ENCODE measurements around the gene GCAT. TPM values are rescaled to one million over a fixed set of nuclear protein-coding genes. Genes with fewer than 3 reads are reported as not detected.
A peak's percentile ranks its signal among the peaks of the same experiment; 100 is the strongest.

Gene GCAT
- total and polyA plus RNA-seq, 2 of the 13 experiments (the other 11 are each of a cell fraction or from before 2014, with no cell fraction given), result 28.0 to 50.3 TPM

DNA sequence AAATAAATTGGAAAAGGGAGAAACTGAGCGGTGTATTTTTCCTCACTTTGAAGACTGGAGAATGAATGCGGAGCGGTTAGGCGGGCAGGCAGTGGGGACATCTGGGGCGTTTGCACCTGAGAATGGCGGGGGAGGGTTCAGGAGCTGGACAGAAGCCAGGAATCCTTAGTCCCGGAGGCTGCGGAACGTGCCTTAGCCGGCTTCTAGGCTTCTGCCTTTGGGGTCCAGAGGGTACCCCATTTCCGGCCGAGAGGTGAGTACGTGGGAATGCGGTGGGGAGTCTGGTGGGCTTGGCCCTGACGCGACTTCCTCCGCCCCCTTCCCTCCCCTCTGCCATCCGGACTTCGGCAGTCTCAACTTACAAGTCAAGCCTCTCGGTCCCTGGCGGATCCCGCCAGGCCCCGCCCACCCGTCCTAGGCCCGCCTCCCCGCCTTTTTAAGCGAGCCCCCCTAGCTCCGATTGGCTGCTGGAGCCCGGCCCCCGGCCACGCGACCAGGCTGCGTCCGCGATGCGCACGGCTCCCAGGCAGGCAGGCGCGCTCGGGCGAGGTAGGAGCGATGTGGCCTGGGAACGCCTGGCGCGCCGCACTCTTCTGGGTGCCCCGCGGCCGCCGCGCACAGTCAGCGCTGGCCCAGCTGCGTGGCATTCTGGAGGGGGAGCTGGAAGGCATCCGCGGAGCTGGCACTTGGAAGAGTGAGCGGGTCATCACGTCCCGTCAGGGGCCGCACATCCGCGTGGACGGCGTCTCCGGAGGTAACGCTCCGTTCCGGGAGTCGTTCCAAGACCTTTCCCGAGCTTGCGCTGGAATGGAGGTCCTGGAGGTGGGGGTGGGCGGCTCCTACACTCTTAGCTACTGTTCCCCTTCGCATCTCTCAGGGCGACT lies at the start of gene GCAT (continued):
- TF ChIP-seq KAT7 (CRISPR knock-in tag; IDR thresholded peaks at IDR 0.05; ENCODE audit: borderline replicate concordance), result peak; percentile 67; the same call in 1 of the 2 replicates
- TF ChIP-seq, protein P1, sequence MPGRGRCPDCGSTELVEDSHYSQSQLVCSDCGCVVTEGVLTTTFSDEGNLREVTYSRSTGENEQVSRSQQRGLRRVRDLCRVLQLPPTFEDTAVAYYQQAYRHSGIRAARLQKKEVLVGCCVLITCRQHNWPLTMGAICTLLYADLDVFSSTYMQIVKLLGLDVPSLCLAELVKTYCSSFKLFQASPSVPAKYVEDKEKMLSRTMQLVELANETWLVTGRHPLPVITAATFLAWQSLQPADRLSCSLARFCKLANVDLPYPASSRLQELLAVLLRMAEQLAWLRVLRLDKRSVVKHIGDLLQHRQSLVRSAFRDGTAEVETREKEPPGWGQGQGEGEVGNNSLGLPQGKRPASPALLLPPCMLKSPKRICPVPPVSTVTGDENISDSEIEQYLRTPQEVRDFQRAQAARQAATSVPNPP (CRISPR knock-in tag; IDR thresholded peaks at IDR 0.05), result no peak
- TF ChIP-seq, protein P2, sequence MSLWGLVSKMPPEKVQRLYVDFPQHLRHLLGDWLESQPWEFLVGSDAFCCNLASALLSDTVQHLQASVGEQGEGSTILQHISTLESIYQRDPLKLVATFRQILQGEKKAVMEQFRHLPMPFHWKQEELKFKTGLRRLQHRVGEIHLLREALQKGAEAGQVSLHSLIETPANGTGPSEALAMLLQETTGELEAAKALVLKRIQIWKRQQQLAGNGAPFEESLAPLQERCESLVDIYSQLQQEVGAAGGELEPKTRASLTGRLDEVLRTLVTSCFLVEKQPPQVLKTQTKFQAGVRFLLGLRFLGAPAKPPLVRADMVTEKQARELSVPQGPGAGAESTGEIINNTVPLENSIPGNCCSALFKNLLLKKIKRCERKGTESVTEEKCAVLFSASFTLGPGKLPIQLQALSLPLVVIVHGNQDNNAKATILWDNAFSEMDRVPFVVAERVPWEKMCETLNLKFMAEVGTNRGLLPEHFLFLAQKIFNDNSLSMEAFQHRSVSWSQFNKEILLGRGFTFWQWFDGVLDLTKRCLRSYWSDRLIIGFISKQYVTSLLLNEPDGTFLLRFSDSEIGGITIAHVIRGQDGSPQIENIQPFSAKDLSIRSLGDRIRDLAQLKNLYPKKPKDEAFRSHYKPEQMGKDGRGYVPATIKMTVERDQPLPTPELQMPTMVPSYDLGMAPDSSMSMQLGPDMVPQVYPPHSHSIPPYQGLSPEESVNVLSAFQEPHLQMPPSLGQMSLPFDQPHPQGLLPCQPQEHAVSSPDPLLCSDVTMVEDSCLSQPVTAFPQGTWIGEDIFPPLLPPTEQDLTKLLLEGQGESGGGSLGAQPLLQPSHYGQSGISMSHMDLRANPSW (CRISPR knock-in tag; IDR thresholded peaks at IDR 0.05; ENCODE audit: borderline replicate concordance), result peak; percentile 58; the same call in 1 of the 2 replicates
- no peak for TF ChIP-seq EZH2 (conservative IDR thresholded peaks at IDR 0.05; ENCODE audit: low read depth, low read length)
- no peak for TF ChIP-seq ZFP62 (CRISPR knock-in tag; IDR thresholded peaks at IDR 0.05)
- no peak for TF ChIP-seq PHB2 (IDR thresholded peaks at IDR 0.05; ENCODE audit: partially characterized antibody)
- TF ChIP-seq ZNF781 (CRISPR knock-in tag; IDR thresholded peaks at IDR 0.05; ENCODE audit: borderline replicate concordance, not compliant biosample characterization), result peak; percentile 29
- no peak for TF ChIP-seq ETV6 (CRISPR knock-in tag; conservative IDR thresholded peaks at IDR 0.05)
- TF ChIP-seq MIER2 (CRISPR knock-in tag; IDR thresholded peaks at IDR 0.05), result no peak
- TF ChIP-seq SP4 (CRISPR knock-in tag; IDR thresholded peaks at IDR 0.05), result peak; percentile 94
- TF ChIP-seq, protein P3, sequence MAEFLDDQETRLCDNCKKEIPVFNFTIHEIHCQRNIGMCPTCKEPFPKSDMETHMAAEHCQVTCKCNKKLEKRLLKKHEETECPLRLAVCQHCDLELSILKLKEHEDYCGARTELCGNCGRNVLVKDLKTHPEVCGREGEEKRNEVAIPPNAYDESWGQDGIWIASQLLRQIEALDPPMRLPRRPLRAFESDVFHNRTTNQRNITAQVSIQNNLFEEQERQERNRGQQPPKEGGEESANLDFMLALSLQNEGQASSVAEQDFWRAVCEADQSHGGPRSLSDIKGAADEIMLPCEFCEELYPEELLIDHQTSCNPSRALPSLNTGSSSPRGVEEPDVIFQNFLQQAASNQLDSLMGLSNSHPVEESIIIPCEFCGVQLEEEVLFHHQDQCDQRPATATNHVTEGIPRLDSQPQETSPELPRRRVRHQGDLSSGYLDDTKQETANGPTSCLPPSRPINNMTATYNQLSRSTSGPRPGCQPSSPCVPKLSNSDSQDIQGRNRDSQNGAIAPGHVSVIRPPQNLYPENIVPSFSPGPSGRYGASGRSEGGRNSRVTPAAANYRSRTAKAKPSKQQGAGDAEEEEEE (CRISPR knock-in tag; IDR thresholded peaks at IDR 0.05; ENCODE audit: borderline replicate concordance), result peak; percentile 53; the same call in 1 of the 2 replicates
- TF ChIP-seq ZNF337 (CRISPR knock-in tag; IDR thresholded peaks at IDR 0.05; ENCODE audit: borderline replicate concordance, low read depth), result no peak
- peak; percentile 91 for TF ChIP-seq HDAC1 (CRISPR knock-in tag; IDR thresholded peaks at IDR 0.05)
- no peak for TF ChIP-seq ZNF557 (CRISPR knock-in tag; IDR thresholded peaks at IDR 0.05)
- TF ChIP-seq HIVEP1 (CRISPR knock-in tag; IDR thresholded peaks at IDR 0.05), result no peak
- TF ChIP-seq ZIK1 (CRISPR knock-in tag; IDR thresholded peaks at IDR 0.05; ENCODE audit: borderline replicate concordance, low read depth), result peak; percentile 52; the same call in 1 of the 2 replicates
- peak; percentile 55; the same call in 1 of the 2 replicates for TF ChIP-seq CCDC6 (CRISPR knock-in tag; IDR thresholded peaks at IDR 0.05)
- peak; percentile 85 for TF ChIP-seq PHF21A (CRISPR knock-in tag; IDR thresholded peaks at IDR 0.05)
- no peak for TF ChIP-seq ZNF569 (CRISPR knock-in tag; IDR thresholded peaks at IDR 0.05; ENCODE audit: borderline replicate concordance)
- no peak for TF ChIP-seq XRCC5 (optimal IDR thresholded peaks at IDR 0.05; ENCODE audit: low read length)
- TF ChIP-seq ZSCAN21 (CRISPR knock-in tag; IDR thresholded peaks at IDR 0.05; ENCODE audit: borderline replicate concordance), result no peak
- no peak; a peak in 2 of 4 replicates for TF ChIP-seq KLF16 (CRISPR knock-in tag; IDR thresholded peaks at IDR 0.05)
